IPS-NIHi7 (cell line): ENCODE results near the gene RMND1.

Experiments used
- DNase-seq: peaks from one replicate; pipeline ENCODE4 v3.0.0; 2012; ENCODE audit warnings: mixed read lengths; ENCODE audit errors: extremely low spot score

RMND1 gene

DNA sequence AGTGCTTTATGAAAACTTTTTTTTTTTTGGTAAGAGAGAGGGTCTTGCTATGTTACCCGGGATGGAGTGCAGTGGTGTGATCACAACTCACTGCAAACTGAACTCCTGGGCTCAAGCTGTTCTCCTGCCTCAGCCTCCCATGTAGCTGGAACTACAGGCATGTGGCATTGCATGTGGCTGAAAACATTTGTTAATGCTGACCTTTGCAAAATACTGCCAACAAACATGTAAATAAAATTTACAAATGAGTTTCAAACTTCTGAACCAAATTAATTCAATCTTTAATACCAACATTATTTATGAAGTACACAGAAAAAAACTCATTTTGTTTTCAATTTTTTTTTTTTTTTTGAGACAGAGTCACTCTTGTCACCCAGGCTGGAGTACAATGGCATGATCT lies 34.4 kb downstream of the RMND1 start:
- DNase-seq: no peak

DNA sequence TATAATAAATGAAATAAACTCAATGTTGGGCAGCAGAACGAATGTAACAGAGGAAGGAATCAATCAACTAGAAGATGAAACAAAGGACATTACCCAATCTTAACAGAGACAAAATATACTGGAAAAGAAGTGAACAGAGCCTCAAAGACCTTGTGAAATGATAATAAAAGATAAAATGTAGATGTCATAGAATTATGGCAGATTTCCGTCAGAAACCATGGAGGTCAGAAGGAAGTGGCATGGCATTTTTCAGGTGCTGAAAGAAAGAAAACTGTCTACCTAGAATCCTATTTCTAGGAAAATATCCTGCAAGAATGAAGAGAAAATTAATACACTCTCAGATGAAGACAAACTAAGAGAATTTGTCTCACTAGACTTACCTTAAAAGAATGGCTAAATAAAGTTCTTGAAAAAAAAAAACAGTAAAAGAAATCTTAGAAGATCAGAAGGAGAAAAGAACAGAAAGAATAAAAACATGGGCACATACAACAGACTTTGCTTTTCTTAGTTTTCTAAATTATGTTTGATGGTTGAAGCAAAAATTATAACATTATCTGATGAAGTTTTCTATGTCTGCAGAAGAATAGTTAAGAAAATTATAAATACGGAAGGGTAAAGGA lies 37.2 kb downstream of the RMND1 start:
- no peak for DNase-seq

DNA sequence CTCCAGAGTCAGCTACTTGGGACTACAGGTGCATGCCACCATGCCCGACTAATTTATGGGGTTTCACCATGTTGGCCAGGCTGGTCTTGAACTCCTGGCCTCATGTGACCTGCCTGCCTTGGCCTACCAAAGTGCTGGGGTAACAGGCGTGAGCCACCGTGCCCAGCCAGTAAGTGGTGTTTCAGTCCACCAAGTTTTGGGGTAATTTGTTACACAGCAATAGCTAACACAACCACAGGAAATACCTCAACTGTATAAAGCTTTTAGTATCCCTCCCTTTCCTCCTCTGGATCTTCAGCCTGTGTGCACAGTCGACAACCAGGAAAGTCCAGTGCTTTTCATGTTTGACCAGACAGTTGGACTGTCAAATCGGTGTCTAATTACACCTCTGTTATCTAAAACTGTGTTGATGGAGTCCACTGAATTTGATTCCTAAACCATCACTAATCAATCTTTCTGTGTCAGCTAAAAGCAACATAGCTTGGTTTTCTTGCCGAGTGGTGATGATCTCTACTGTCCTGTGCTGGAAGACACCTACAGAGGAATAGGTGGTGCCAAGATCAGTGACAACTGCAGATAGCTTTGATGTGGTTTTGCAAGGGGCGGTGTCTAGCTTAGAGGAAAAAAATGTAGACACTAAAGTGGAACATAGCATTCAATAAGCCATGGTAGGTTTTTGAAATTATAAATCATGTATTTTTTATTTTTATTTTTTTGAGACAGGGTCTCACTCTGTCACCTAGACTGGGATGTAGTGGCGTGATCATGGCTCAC lies 38.4 kb downstream of the RMND1 start:
- DNase-seq: no peak

DNA sequence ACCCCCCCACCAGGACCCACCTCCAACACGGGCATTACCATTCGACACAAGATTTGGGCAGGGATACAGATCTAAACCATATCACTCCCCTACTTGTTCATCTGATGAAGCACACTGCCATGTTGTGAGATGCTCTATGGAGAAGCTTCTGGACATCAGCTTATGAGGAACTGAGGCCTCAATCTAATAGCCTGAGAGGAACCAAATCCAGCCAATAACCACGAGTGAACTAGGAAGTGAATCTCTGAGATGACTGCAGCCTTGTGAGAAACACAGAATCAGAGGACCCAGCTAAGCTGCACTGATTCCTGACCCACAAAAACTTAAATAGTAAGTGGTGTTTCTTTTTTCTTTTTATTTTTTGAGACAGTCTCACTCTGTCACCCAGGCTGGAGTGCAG lies 39.0 kb downstream of the RMND1 start:
- no peak for DNase-seq

DNA sequence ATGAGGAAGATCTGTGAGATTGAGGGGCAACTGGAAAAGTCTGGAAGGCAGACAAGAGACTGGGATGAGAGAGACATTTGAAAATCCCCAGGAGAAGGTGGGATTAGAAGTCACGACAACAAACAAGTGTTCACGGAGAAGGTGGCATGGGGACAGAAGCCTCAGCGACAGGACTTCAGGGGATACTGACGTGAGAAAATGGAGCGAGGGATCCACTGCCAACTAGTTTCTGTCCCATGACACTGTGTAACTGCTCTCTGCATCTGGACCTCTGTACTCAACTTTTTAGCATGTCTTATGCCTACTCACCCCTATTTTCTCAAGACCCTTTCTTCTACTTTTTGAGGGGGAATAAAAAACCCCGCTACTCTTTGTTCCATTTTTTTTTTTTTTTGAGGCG lies 42.2 kb downstream of the RMND1 start:
- DNase-seq: no peak

DNA sequence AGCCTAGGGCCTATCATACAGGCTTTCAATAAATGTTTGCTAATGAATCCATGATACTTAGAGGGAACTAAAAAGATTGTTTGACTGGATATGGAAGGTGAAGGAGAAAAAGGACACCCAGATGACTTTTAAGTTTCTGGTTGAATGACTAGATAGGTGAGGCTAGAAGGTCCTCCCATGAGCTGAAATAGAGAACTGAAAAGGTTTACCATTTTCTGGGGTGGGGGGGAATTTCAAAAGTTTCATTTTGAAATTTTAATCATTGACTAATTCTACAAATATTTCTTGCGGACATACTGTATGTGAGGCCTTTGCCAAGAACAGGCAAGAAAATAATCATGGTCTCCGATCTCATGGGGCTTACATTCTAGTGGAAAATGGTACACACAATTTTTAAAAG lies 42.7 kb downstream of the RMND1 start:
- no peak for DNase-seq

DNA sequence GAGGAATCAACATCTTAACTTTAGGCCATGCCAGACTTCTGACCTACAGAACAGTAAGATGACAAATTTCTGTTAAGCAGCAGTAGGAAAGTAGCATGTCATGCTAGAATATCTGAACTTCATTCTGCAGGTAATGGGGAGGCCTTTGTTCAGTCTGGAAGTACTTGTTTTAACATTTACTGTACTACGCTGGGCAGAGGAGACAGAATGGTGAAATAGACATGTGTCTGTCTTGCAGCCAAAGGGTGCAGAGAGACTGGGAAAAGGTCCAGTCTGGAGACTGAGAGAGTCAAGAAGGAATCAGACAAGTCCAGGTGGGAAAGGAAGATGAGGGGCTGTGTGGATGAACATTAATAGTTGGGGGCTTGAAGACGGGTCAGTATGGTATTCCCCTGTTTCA lies 43.1 kb downstream of the RMND1 start:
- DNase-seq: no peak

DNA sequence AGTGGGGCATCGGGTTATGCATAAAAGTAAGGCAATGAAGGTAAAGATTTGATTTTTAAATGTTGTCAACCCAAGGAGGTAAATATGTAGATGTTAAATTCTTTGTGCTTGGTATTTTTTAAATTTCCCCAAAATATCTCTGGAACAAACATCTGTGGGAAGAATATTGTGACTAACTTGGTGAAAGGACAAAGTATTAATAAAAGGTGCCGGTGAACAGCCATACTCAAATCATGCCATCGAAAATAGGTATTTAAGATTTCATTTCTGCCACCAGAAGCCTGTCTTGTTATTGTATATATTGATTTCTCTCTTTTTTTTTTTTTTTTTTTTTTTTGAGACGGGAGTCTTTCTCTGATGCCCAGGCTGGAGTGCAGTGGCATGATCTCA lies 48.0 kb downstream of the RMND1 start:
- DNase-seq: no peak

DNA sequence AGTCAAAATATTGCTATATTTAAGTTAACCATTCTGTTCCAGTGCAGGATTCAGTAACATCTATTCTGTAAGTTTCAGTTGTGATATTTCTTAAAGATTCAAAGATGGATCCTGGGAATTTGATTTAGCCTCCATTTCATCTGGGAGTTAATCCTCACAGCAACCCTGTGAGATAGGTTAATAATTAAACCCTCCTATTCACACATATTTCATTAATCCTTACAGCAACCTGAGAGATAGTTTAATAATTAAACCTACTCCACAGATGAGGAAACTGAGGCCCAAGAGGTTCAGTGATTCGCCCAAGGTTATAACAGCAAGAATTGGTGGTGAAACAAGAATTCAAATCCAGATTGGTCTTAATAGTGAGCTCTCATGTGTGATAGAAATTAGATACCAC lies 49.7 kb downstream of the RMND1 start:
- no peak for DNase-seq

DNA sequence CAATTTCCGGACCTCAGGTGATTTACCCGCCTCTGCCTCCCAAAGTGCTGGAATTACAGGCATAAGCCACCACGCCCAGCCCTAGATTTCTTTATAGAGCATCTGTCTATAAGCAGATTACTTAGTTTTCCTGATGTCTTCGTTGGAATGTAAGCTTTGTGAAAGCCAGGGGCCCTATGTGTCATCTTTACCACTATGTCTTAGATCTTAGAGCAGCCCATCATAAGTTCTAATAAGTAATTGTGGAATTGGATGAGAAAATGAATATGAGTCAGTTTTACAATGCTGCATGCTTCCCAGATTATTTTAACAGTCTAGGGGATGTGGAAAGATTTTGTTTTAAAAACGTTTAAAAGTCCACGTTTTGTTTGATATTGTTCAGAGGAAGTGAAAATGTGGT lies 51.5 kb downstream of the RMND1 start:
- no peak for DNase-seq

DNA sequence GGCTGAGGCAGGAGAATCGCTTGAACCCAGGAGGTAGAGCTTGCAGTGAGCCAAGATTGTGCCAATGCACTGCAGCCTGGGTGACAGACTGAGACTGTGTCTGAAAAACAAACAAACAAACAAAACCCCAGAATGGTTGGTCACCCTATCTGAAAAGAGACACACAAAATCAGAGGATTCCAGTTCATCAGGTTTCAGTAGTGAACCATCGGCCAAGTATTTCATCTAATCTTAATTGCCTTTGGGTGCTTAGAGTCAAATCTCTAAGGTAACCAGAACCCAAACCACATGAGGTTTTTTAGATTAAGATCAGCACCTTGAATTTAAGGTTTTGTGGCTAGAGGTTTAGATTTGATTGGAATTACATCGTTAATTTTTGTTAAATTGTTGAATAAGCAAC lies 52.2 kb downstream of the RMND1 start:
- no peak for DNase-seq

DNA sequence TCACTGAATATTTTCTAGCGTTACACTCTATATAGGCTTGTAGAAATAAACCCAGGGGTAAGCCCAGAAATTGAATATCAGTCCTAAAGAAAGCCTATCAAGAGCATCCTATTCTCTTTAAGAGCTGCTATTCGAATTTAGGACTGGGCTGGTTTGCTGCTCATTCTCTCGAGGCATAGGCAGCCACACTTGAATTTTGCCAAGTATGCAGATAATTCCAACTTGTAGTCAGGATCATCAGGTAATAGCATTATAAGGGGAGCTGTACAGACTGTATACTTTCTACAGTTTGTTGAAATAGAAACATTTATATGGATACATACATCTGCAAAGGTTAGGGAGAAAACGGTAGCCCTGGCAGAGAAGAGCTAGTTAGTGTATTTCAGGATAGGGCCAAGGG lies 58.5 kb downstream of the RMND1 start:
- DNase-seq: no peak

DNA sequence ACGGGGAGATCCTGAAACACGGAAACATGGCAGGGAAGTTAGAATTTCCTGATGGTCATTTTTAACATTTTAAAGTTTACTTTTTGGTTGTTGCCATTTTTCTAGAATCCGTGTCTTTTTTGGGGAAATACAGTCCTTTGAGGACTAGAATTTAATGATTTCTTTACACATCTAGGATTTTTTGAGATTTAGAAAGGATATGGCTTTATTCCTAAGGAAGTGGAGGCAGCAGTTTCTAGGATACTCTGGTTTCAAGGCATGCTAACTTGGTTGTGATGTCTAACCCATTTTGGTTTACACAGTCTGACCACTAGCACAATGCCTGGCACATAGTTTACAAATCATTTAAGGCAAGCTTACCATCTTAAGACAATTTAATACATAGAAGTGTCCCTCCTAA lies 59.5 kb downstream of the RMND1 start:
- no peak for DNase-seq

DNA sequence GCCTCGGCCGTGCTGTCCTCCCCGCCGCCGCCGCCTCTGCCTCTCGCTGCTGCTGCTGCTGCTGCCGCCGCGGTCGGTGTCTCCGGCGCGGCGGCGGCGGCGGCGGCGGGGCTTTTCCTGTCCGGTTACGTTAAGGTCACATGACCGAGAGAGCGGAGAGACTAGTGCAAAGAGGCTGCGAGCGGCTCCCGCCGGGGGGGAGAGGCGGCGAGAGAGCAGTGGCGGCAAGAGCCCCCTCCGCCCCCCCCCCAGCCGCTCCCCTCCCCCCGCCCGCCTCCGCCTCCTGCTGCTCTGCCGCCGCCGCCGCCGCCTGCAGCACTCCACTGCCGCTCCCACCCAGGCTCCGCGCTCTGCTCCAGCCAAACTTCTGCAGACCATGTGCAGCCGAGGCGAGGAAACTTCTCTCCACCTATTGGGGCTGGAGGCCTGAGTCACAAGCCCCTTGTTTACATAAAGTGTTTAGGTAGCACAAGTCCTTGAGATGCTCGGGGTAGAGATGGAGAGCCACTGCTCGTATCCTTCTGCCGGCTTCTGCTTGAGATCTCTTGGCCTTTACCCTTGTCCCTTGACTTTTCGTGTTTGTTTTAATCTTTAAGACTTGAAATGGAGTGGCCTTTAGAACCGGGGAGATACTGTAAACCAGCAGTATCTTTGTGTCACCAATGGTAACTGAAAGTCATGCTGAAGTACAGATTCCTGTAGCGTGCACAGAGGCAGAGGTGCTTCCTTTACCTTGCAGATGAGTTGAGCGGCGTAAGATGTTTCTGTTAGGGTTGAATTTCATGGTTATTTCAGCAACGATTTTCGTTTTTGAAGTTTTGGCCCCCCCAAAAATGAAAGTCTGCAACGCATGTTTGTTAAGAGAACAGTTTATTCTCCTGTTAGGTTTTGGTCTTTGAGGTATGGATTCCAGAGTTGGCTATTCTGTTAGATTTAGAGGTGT lies 60.2 kb downstream of the RMND1 start, which contains the start of gene ZBTB2:
Gene ZBTB2 (minus strand): TSS at position 89 of the 943 bp plus-strand sequence. CDS start 17,922 bp downstream, outside the sequence.
- DNase-seq: peak; percentile 68

DNA sequence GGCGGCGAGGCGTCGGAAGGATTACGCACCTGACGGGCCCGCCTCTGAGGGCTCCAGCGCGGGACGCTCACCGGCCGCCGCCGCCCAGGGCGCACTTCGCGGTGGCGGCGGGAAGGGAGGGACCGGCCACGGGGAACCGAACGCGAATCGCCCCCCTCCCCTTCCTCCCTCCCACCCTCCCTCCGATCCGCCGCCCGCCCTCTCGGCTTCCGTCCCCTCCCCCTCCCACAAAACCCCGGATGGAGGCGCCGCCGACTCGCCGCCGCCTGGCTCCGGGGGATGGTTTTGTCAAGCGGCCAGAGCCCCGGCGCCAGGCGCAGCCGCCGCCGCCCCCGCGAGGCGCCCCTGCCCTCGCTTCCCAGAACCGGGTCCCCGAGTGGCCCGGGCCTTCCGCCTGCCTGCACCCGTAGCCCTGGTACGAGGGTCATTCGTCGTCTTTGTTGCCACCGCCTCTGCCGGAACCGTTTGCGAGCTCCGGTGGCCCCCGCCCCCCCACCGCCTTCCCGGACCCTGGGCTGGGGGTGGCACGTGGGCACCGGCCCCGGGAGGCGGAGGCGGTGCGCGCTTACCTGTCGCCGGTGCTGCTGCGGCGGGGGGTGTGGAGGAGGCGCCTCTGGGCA lies 61.0 kb downstream of the RMND1 start:
- peak; percentile 57 for DNase-seq

DNA sequence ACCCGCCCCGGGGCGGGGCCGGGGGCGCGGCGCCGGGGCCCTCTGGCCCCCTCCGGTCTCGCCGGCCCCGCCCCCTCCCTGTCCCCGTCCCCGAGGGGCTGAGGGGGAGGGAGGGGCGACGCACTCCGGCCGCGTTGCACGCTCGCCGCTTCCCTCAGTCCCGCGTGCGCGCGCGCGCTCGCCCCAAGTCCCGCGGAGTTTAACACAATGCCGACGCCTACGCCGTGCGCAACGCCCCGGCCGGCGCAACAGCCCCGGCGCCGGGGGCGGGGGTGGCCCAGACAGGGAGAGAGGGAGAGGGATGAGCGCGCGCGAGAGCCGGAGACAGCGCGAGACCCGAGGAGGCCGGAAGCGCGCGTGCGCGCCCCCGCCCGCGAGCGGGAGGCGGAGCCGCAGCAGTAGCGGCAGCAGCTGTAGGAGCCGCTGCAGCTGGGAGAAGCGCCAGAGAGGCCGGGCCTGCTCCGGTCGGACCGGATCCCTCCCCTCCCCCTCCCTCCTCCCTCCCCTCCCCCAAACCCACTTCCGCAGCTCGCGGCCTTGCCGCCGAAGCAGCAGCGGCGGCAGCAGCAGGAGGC lies 61.6 kb downstream of the RMND1 start:
- DNase-seq: peak; percentile 94

DNA sequence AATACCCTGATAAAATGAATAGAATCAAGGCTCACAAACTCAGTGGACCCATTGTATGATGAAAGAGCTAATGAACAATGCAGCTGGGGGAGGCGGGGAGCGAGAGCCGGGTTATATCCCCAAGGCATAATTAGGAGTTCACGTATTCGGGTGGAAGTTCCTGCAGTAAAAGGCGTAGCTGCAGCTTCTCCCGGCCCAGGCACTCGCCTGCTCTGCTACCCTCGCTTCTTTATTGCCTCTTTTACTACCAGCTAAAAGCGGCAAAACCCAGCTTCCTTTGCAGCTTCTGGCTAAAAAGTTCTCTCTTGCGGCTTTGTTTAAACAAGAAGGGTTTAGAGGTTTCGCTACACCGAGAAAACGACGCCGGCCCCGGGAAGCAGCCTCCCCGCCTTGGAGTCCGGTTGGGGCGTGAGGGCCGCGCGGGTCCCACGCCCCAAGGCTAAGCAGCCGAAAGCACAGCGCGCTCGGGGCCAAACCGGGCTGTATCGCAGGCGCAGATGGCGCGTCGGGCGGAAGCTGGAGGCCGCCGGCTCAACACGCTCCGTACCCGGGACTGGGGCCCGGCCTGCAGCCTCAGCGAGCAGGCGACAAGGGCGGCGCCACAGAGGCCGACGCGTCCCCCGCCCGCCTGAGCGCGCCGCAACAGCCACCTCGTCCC lies 62.2 kb downstream of the RMND1 start:
- peak; percentile 41 for DNase-seq

DNA sequence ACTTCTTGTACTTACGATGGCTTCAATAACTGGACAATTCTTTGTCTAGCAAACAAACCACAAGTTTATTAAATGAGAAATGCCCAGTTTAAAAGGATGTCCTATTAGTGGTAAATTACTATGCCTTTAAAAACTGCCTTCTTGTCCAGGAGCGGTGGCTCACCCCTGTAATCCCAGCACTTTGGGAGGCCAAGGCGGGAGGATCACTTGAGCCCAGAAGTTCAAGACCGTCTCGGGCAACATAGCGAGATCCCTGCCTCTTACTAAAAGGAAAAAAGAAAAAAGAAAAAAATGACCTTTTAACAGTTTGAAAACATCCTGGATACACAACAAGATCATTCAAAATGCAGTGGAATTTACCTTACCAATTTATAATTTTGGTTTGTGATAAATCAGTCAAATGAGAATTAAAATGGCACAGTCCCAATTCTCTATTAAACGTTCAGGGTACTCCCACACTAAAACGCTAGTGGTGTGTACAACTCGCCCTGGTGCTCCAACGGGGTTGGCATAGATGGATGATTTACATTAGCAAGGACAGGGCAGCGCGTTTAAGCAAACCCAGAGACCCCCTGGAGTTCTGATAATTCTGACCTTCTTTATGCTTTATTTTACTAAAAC lies 62.8 kb downstream of the RMND1 start:
- no peak for DNase-seq

DNA sequence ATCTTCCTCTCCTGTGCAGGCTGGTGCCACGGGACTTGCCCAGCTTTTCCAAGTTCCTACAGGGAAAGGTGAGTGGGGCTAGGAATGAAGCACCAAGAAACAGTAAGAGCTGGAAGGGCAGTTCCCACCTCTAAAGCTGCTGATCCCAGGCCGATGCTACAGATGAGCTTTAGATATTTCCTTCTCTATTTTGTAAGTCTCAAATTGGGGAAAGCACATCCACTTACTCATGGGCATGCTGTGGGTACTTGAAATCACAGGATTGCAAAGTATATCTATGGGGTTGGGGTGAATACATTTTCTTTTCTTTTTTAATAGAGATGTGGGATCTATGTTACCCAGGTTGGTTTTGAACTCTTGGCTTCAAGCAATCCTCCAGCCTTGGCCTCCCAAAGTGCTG lies 63.7 kb downstream of the RMND1 start:
- DNase-seq: no peak

DNA sequence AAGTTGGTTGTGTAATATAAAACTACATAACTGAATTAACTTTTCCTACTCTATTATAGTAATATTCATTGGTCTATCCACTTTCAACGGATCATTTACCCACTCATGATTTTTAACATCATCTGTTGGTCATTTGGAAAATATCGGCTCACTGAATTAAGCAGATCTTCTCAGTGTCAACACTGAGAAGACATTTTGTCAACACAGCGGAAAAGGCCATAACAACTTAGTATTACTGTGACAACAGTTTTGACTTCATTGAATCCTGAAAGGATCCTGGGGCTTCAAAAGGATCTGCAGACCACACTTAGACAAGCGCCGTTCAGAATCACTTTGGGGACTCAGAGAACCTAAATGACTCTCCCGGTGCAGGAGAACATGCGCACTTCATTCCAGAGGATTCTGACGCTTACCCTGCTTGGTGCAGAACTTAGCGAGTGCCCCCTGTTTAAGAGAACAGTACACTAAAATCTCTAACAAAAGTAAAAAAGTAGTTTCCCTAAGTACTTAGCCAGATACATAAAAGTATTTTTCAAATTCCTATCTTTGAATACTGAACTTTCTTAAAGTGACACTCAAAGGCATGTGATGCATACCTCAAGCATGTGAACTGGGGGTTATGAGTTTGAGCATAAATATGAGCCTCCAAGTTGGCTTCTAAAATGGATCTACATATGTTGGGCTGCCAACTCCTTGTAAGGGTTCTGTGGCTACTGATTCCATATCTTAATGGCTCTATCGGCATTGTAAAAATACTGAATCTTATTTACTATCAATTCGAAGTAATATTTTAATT lies 64.6 kb downstream of the RMND1 start:
- no peak for DNase-seq
